Measurements from ENCODE around the gene ILDR2. TPM values are rescaled to one million over a fixed set of nuclear protein-coding genes. Genes with fewer than 3 reads are reported as not detected.
A peak's percentile ranks its signal among the peaks of the same experiment; 100 is the strongest.

The ILDR2 gene
- total and polyA plus RNA-seq, 8 donors, result 0.09 to 0.95 (median 0.33) TPM

GRCh38 chr1:166911624-166912023 lies 63.7 kb downstream of the ILDR2 start:
- Histone ChIP-seq H3K27ac (no peak overlapping the region), H3K4me3 (no peak overlapping the region), H3K27me3 (no peaks in the 10 kb centered on the region), H3K4me1 (peaks cover 0 to 3% (median 0%) of the 10 kb centered on the region in 3 donors), H3K36me3 (no peaks in the 10 kb centered on the region), H3K9me3 (no peaks in the 10 kb centered on the region)
- no peak for ATAC-seq
- TF ChIP-seq CTCF (IDR thresholded peaks at IDR 0.05), result no peak
- DNase-seq, result no peak
- FAIRE-seq, result peak; percentile 9
- 81 to 96% methylated on average over 1 of the region's 1 CpG for WGBS, 2 donors
- intact Hi-C loops (cut with DNase I), result no loop called here

- H3K36me3 ChIP-seq, result no peaks in the 10 kb centered on the region
- TF ChIP-seq CTCF (IDR thresholded peaks at IDR 0.05), result peak; percentile 41 to 75 (median 56)
- H3K4me1 ChIP-seq, result peaks cover 0 to 3% (median 0%) of the 10 kb centered on the region in 3 donors
- FAIRE-seq (peak; percentile 97), DNase-seq (peak in 4 of 6 donors; percentile 70 to 88 (median 77)), ATAC-seq (peak; percentile 100)
- no peaks in the 10 kb centered on the region for H3K27me3 ChIP-seq
- 0 to 3% methylated on average over 1 of the region's 1 CpG for WGBS, 2 donors
- H3K9me3 ChIP-seq, result no peaks in the 10 kb centered on the region
- H3K27ac ChIP-seq, result no peak overlapping the region
- intact Hi-C loops (cut with DNase I), result no loop called here
- H3K4me3 ChIP-seq, result no peak overlapping the region
Measured at GRCh38 chr1:166910396-166910994, 64.8 kb downstream of the ILDR2 start.

- no peak for FAIRE-seq
- no peaks in the 10 kb centered on the region for H3K27me3 ChIP-seq
- intact Hi-C loops (cut with DNase I), result loop anchor here in 2 of 3 donors (5.0 kb wide), 2 partner anchors 148 to 153 kb away; no protein-coding TSS in a partner anchor
- H3K36me3 ChIP-seq, result no peaks in the 10 kb centered on the region
- no peak overlapping the region for H3K4me3 ChIP-seq
- H3K9me3 ChIP-seq, result no peaks in the 10 kb centered on the region
- DNase-seq, result no peak
- ATAC-seq, result no peak
- TF ChIP-seq CTCF (IDR thresholded peaks at IDR 0.05), result no peak
- H3K4me1 ChIP-seq, result peaks cover 0 to 3% (median 0%) of the 10 kb centered on the region in 3 donors
- 81 to 93% methylated on average over 1 of the region's 1 CpG for WGBS, 2 donors
- no peak overlapping the region for H3K27ac ChIP-seq
Measured at GRCh38 chr1:166908942-166909341, 66.4 kb downstream of the ILDR2 start.

- H3K27ac ChIP-seq, result no peak overlapping the region
- WGBS, 2 donors, result 70 to 72% methylated on average over 3 of the region's 3 CpGs
- intact Hi-C loops (cut with DNase I), result loop anchor here in 2 of 3 donors (5.0 kb wide), 2 partner anchors 150 to 155 kb away; no protein-coding TSS in a partner anchor
- H3K9me3 ChIP-seq, result no peaks in the 10 kb centered on the region
- no peaks in the 10 kb centered on the region for H3K27me3 ChIP-seq
- ATAC-seq (no peak), DNase-seq (no peak), FAIRE-seq (no peak)
- H3K4me3 ChIP-seq, result no peak overlapping the region
- no peak for TF ChIP-seq CTCF (IDR thresholded peaks at IDR 0.05)
- H3K36me3 ChIP-seq, result no peaks in the 10 kb centered on the region
- peaks cover 0 to 3% (median 0%) of the 10 kb centered on the region in 3 donors for H3K4me1 ChIP-seq
Measured at GRCh38 chr1:166907763-166908162, 67.6 kb downstream of the ILDR2 start.

GRCh38 chr1:166907051-166907450 lies 68.3 kb downstream of the ILDR2 start:
- ATAC-seq, result no peak

More at GRCh38 chr1:166907051-166907450, 68.3 kb downstream of the ILDR2 start:
- Histone ChIP-seq H3K27me3 (no peaks in the 10 kb centered on the region), H3K36me3 (no peaks in the 10 kb centered on the region), H3K4me1 (peaks cover 0 to 3% (median 0%) of the 10 kb centered on the region in 3 donors), H3K27ac (no peak overlapping the region), H3K9me3 (no peaks in the 10 kb centered on the region), H3K4me3 (no peak overlapping the region)
- FAIRE-seq (no peak), DNase-seq (no peak)
- TF ChIP-seq CTCF (IDR thresholded peaks at IDR 0.05), result no peak
- intact Hi-C loops (cut with DNase I), result loop anchor here in 2 of 3 donors (5.0 kb wide), 2 partner anchors 150 to 155 kb away; no protein-coding TSS in a partner anchor
- 78 to 81% methylated on average over 4 of the region's 4 CpGs for WGBS, 2 donors
